ENCODE measurements around the gene ERO1A. TPM values are rescaled to one million over a fixed set of nuclear protein-coding genes. Genes with fewer than 3 reads are reported as not detected.
A peak's percentile ranks its signal among the peaks of the same experiment; 100 is the strongest.

The ERO1A gene
- total RNA-seq, 2 donors from 2014 or later, result 18.5 to 35.8 TPM

- Histone ChIP-seq H3K27ac (no peak overlapping the region), H3K4me1 (replicated peaks) (peaks cover 4% of the 10 kb centered on the region), H3K9me3 (no peaks in the 10 kb centered on the region), H3K36me3 (no peaks in the 10 kb centered on the region), H3K4me3 (no peak overlapping the region), H3K27me3 (replicated peaks; ENCODE audit: insufficient read depth) (no peaks in the 10 kb centered on the region)
- intact Hi-C loops (cut with DNase I), result loop anchor here (10.0 kb wide), 2 partner anchors 138 to 388 kb away; partner anchors contain the start of genes GPR137C and TXNDC16
- no peak for DNase-seq (ENCODE audit: low spot score)
- TF ChIP-seq POLR2A (IDR thresholded peaks at IDR 0.05) (no peak), POLR2AphosphoS5 (IDR thresholded peaks at IDR 0.05) (no peak), CTCF (IDR thresholded peaks at IDR 0.05) (no peak)
- 84% methylated on average over 3 of the region's 3 CpGs for WGBS
Measured at GRCh38 chr14:52693036-52693435, 2.3 kb downstream of the ERO1A start.

- intact Hi-C loops (cut with DNase I), result loop anchor here (10.0 kb wide), 2 partner anchors 138 to 388 kb away; partner anchors contain the start of genes GPR137C and TXNDC16
- Histone ChIP-seq H3K27me3 (replicated peaks; ENCODE audit: insufficient read depth) (no peaks in the 10 kb centered on the region), H3K4me1 (replicated peaks) (peaks cover 4% of the 10 kb centered on the region), H3K27ac (no peak overlapping the region), H3K4me3 (no peak overlapping the region), H3K36me3 (no peaks in the 10 kb centered on the region), H3K9me3 (no peaks in the 10 kb centered on the region)
- no peak for TF ChIP-seq CTCF (IDR thresholded peaks at IDR 0.05)
- no peak for TF ChIP-seq POLR2A (IDR thresholded peaks at IDR 0.05)
- TF ChIP-seq POLR2AphosphoS5 (IDR thresholded peaks at IDR 0.05), result no peak
- 82% methylated on average over 5 of the region's 5 CpGs for WGBS
- DNase-seq (ENCODE audit: low spot score), result no peak
Measured at GRCh38 chr14:52692248-52692962, 3.0 kb downstream of the ERO1A start.

- DNase-seq (ENCODE audit: low spot score), result no peak
- H3K4me3 ChIP-seq, result no peak overlapping the region
- H3K36me3 ChIP-seq, result no peaks in the 10 kb centered on the region
- 64% methylated on average over 7 of the region's 7 CpGs for WGBS
- TF ChIP-seq POLR2A (IDR thresholded peaks at IDR 0.05), result no peak
- peak; percentile 71 for TF ChIP-seq POLR2AphosphoS5 (IDR thresholded peaks at IDR 0.05)
- intact Hi-C loops (cut with DNase I), result loop anchor here (10.0 kb wide), 2 partner anchors 136 to 386 kb away; partner anchors contain the start of genes GPR137C and TXNDC16
- H3K4me1 ChIP-seq (replicated peaks), result peaks cover 4% of the 10 kb centered on the region
- H3K27ac ChIP-seq, result no peak overlapping the region
- H3K27me3 ChIP-seq (replicated peaks; ENCODE audit: insufficient read depth), result no peaks in the 10 kb centered on the region
- H3K9me3 ChIP-seq, result no peaks in the 10 kb centered on the region
Measured at GRCh38 chr14:52690983-52691760, 4.2 kb downstream of the ERO1A start.

GRCh38 chr14:52686176-52686575, 9.2 kb downstream of the ERO1A start:
- 94% methylated on average over 1 of the region's 1 CpG for WGBS
- Histone ChIP-seq H3K36me3 (no peaks in the 10 kb centered on the region), H3K27me3 (replicated peaks; ENCODE audit: insufficient read depth) (no peaks in the 10 kb centered on the region), H3K4me1 (replicated peaks) (peaks cover under 1% of the 10 kb centered on the region), H3K27ac (no peak overlapping the region), H3K9me3 (no peaks in the 10 kb centered on the region), H3K4me3 (no peak overlapping the region)
- no peak for DNase-seq (ENCODE audit: low spot score)
- TF ChIP-seq CTCF (IDR thresholded peaks at IDR 0.05), result no peak
- no peak for TF ChIP-seq POLR2A (IDR thresholded peaks at IDR 0.05)
- TF ChIP-seq POLR2AphosphoS5 (IDR thresholded peaks at IDR 0.05), result no peak
- intact Hi-C loops (cut with DNase I), result no loop called here

GRCh38 chr14:52683985-52684520, 11.3 kb downstream of the ERO1A start:
- TF ChIP-seq POLR2A (IDR thresholded peaks at IDR 0.05), result no peak
- TF ChIP-seq POLR2AphosphoS5 (IDR thresholded peaks at IDR 0.05), result no peak
- TF ChIP-seq CTCF (IDR thresholded peaks at IDR 0.05), result no peak
- no peaks in the 10 kb centered on the region for H3K36me3 ChIP-seq
- 82% methylated on average over 2 of the region's 2 CpGs for WGBS
- intact Hi-C loops (cut with DNase I), result no loop called here
- no peaks in the 10 kb centered on the region for H3K9me3 ChIP-seq
- no peaks in the 10 kb centered on the region for H3K27me3 ChIP-seq (replicated peaks; ENCODE audit: insufficient read depth)
- H3K4me1 ChIP-seq (replicated peaks), result no peaks in the 10 kb centered on the region
- no peak overlapping the region for H3K4me3 ChIP-seq
- no peak for DNase-seq (ENCODE audit: low spot score)
- H3K27ac ChIP-seq, result no peak overlapping the region

Measured in prostate gland (tissue), 2 donors.